Fibroblast of skin of scalp (primary cell): ENCODE data around the gene CYB5R3.
"Not testable (repeated sequence)": the region's sequence is repeated elsewhere in the genome, so short reads cannot be mapped to it uniquely, and the experiment has no call there.

Experiments used
- DNase-seq: peaks from one replicate; pipeline ENCODE4 v3.0.0-alpha.2; 2013

CYB5R3 gene

GRCh38 chr22:42596863-42597530 lies 52.2 kb downstream of the CYB5R3 start:
- no peak for DNase-seq

GRCh38 chr22:42596336-42596735 lies 52.9 kb downstream of the CYB5R3 start:
- no peak for DNase-seq

- no peak for DNase-seq
These were observed 53.8 kb downstream of the CYB5R3 start for GRCh38 chr22:42595434-42595833.

- DNase-seq: no peak
These were observed 57.2 kb downstream of the CYB5R3 start for GRCh38 chr22:42591987-42592386.

- DNase-seq: no peak
These were observed 61.5 kb downstream of the CYB5R3 start for GRCh38 chr22:42587588-42588175.

GRCh38 chr22:42586381-42586780 lies 62.8 kb downstream of the CYB5R3 start:
- no peak for DNase-seq

GRCh38 chr22:42585096-42585495 lies 64.1 kb downstream of the CYB5R3 start:
- DNase-seq: no peak

GRCh38 chr22:42584364-42584940 lies 64.7 kb downstream of the CYB5R3 start:
- no peak for DNase-seq

GRCh38 chr22:42582987-42583386 lies 66.2 kb downstream of the CYB5R3 start:
- DNase-seq: no peak

- DNase-seq: peak; percentile 68
These were observed 67.2 kb downstream of the CYB5R3 start for GRCh38 chr22:42581762-42582716.

- DNase-seq: not testable (repeated sequence)
These were observed 67.9 kb downstream of the CYB5R3 start for GRCh38 chr22:42581194-42581761.

GRCh38 chr22:42580040-42580439 lies 69.2 kb downstream of the CYB5R3 start:
- DNase-seq: not testable (repeated sequence)

GRCh38 chr22:42577623-42578240 lies 71.5 kb downstream of the CYB5R3 start:
- DNase-seq: no peak

- not testable (repeated sequence) for DNase-seq
These were observed 72.1 kb downstream of the CYB5R3 start for GRCh38 chr22:42577141-42577540.

- DNase-seq: not testable (repeated sequence)
These were observed 73.1 kb downstream of the CYB5R3 start for GRCh38 chr22:42575996-42576574.

GRCh38 chr22:42574468-42574867 lies 74.7 kb downstream of the CYB5R3 start:
- DNase-seq: not testable (repeated sequence)

GRCh38 chr22:42574046-42574445 lies 75.1 kb downstream of the CYB5R3 start:
- DNase-seq: not testable (repeated sequence)

GRCh38 chr22:42571068-42571467 lies 78.1 kb downstream of the CYB5R3 start:
- DNase-seq: not testable (repeated sequence)

GRCh38 chr22:42570580-42570979 lies 78.6 kb downstream of the CYB5R3 start:
- DNase-seq: not testable (repeated sequence)

GRCh38 chr22:42567950-42568349 lies 81.2 kb downstream of the CYB5R3 start:
- DNase-seq: not testable (repeated sequence)
